Endothelial cell of umbilical vein (primary cell): Measurements from ENCODE around the gene MORN5. TPM values are rescaled to one million over a fixed set of nuclear protein-coding genes. Genes with fewer than 3 reads are reported as not detected.
A peak's percentile ranks its signal among the peaks of the same experiment; 100 is the strongest.

Experiments used
- BruUV-seq: library from RNA; stranded (reverse); fragments of 400-500 nt; replicated peaks from 2 replicates; lab custom pipeline; 2021; lab: Mats Ljungman, UMichigan
- CTCF ChIA-PET: fragments of 300-600, 350-600 bp; sonication (Branson Sonifier 250); formaldehyde crosslinking; loops from one replicate; lab custom pipeline; 2021; ENCODE audit warnings: antibody characterized with exemption, inconsistent platforms; lab: Charles Lee
- POLR2A ChIA-PET: fragments of 300-600, 350-600 bp; sonication (Branson Sonifier 250); formaldehyde crosslinking; loops from one replicate; lab custom pipeline; 2021; ENCODE audit warnings: antibody characterized with exemption, inconsistent platforms; lab: Charles Lee
- DNase-seq: peaks from one replicate; pipeline ENCODE4 v3.0.0-alpha.2; 2011; ENCODE audit warnings: low read depth, low spot score
- FAIRE-seq: peaks from 2 replicates; lab custom pipeline; 2011; peaks lifted over from hg19 to GRCh38; lab: Jason Lieb, UNC
- H2AFZ ChIP-seq: 2 replicates; pipeline ENCODE4 v1.6.0; 2012; ENCODE audit warnings: low read depth, low read length, control low read depth, inconsistent platforms
- H3K27ac ChIP-seq: 2 replicates; pipeline ENCODE4 v1.5.1; 2011; ENCODE audit warnings: low read depth, mild to moderate bottlenecking, control low read depth, low read length, moderate library complexity; ENCODE audit not compliant: insufficient read depth
- H3K27me3 ChIP-seq, 2 experiments: 2 replicates each; pipeline versions ENCODE4 v1.6.0 to v1.6.1; 2011; ENCODE audit warnings: low read length in 2 of 2, mixed read lengths in 1 of 2; ENCODE audit not compliant: control insufficient read depth in 2 of 2, insufficient read depth in 2 of 2
- H3K36me3 ChIP-seq, 2 experiments: 2 replicates in 1 of 2; 3 replicates in 1 of 2; pipeline ENCODE4 v1.5.1; 2011; ENCODE audit warnings: low read length in 2 of 2, mild to moderate bottlenecking in 1 of 2, moderate library complexity in 1 of 2; ENCODE audit not compliant: control insufficient read depth in 2 of 2, insufficient read depth in 2 of 2; ENCODE audit errors: extremely low read depth in 1 of 2
- H3K4me1 ChIP-seq: 3 replicates; pipeline ENCODE4 v1.5.1; 2011; ENCODE audit warnings: mild to moderate bottlenecking, low read length; ENCODE audit not compliant: control insufficient read depth, insufficient read depth; ENCODE audit errors: extremely low read depth
- H3K4me2 ChIP-seq: 2 replicates; pipeline ENCODE4 v1.6.1; 2011; ENCODE audit warnings: low read length, control low read depth, mixed read lengths; ENCODE audit not compliant: insufficient read depth
- H3K4me3 ChIP-seq, 3 experiments: fragments of 200-600 bp in 1 of 3; sonication (generic), shearing (Covaris generic) in 1 of 3; replicated peaks in 1 of 3; 2 replicates each; pipeline ENCODE4 v1.5.1; 2011 to 2016; ENCODE audit warnings: control low read depth in 3 of 3, low read length in 3 of 3, mild to moderate bottlenecking in 2 of 3, inconsistent platforms in 1 of 3, low read depth in 1 of 3, moderate library complexity in 1 of 3; ENCODE audit not compliant: insufficient read depth in 1 of 3
- H3K79me2 ChIP-seq: 2 replicates; pipeline ENCODE4 v1.6.0; 2012; ENCODE audit warnings: low read length, inconsistent platforms; ENCODE audit not compliant: control insufficient read depth, insufficient read depth
- H3K9ac ChIP-seq: replicated peaks from 2 replicates; pipeline ENCODE3; 2011; ENCODE audit warnings: low read length, control low read depth; ENCODE audit not compliant: insufficient read depth; ENCODE audit errors: extremely low read depth
- H3K9me1 ChIP-seq: replicated peaks from 3 replicates; pipeline ENCODE4 v1.6.0; 2011; ENCODE audit warnings: mild to moderate bottlenecking, low read length; ENCODE audit not compliant: control insufficient read depth, insufficient read depth; ENCODE audit errors: extremely low read depth
- H3K9me3 ChIP-seq: replicated peaks from 2 replicates; pipeline ENCODE4 v1.5.1; 2012; ENCODE audit warnings: low read length, inconsistent platforms; ENCODE audit not compliant: control insufficient read depth, insufficient read depth
- H4K20me1 ChIP-seq: replicated peaks from 2 replicates; pipeline ENCODE3; 2011; ENCODE audit warnings: mild to moderate bottlenecking, low read length; ENCODE audit not compliant: control insufficient read depth, insufficient read depth; ENCODE audit errors: extremely low read depth
- FOS ChIP-seq: IDR thresholded peaks from 2 replicates; pipeline ENCODE4 v1.6.1; 2011; ENCODE audit warnings: mild to moderate bottlenecking, low read length, moderate library complexity, borderline replicate concordance; ENCODE audit not compliant: insufficient read depth
- MAX ChIP-seq: IDR thresholded peaks from 2 replicates; pipeline ENCODE4 v1.6.1; 2011; ENCODE audit not compliant: insufficient read depth, insufficient read length
- POLR2A ChIP-seq: IDR thresholded peaks from 2 replicates; pipeline ENCODE4 v1.6.1; 2012; ENCODE audit warnings: low read depth, mild to moderate bottlenecking, control low read depth, low read length
- POLR2AphosphoS5 ChIP-seq: IDR thresholded peaks from 2 replicates; pipeline ENCODE4 v1.6.1; 2012; ENCODE audit warnings: low read depth, mild to moderate bottlenecking, control low read depth, low read length, moderate library complexity; ENCODE audit not compliant: insufficient read depth
- dilution Hi-C: fragments of 300-500 bp; cut with MboI; formaldehyde crosslinking; loops from one replicate; pipeline ENCODE4 v1.15.0; 2019; ENCODE audit warnings: low sequenced_read_pairs; ENCODE audit not compliant: extremely low pct_ligation_motif_present
- intact Hi-C: fragments of 100-400 bp; cut with micrococcal nuclease; formaldehyde crosslinking; loops from one replicate; pipeline ENCODE4 v1.10.0; 2022
- polyA plus RNA-seq, 4 experiments: library from polyadenylated mRNA; depleted of rRNA in 3 of 4; stranded (reverse) in 3 of 4; unstranded in 1 of 4; fragments of >200 nt; gene quantifications; 2 replicates each; pipeline versions ENCODE4 v1.2.1 to v1.2.3, GENCODE V29; 2011 to 2012; ENCODE audit warnings: missing spikeins in 1 of 4
- total RNA-seq: library from RNA; stranded (reverse); gene quantifications from 2 replicates; pipeline ENCODE4 v1.2.3, GENCODE V29; 2021

MORN5 gene
- total and polyA plus RNA-seq, 2 donors (not counting 3 experiments of a cell fraction or from before 2014, with no cell fraction given) = not detected

GRCh38 chr9:122141671-122142070, 18.0 kb upstream of the MORN5 start:
- Histone ChIP-seq H4K20me1 (no peaks in the 10 kb centered on the region), H3K9ac (no peak overlapping the region), H3K79me2 (no peaks in the 10 kb centered on the region), H3K27ac (no peak overlapping the region), H3K4me3 (no peak overlapping the region), H3K9me1 (no peaks in the 10 kb centered on the region), H2AFZ (no peak overlapping the region), H3K4me2 (no peak overlapping the region), H3K4me1 (peaks cover 42% of the 10 kb centered on the region), H3K27me3 (no peaks in the 10 kb centered on the region), H3K9me3 (no peaks in the 10 kb centered on the region), H3K36me3 (peaks cover 1 to 4% of the 10 kb centered on the region in 2 experiments)
- FAIRE-seq (no peak), DNase-seq (no peak)
- ChIA-PET POLR2A (no interaction called here), CTCF (interaction anchor here (5.5 kb wide), 1 partner anchor 208 kb away, joined by 55 read pairs; no protein-coding TSS in a partner anchor)
- BruUV-seq = no TSS peak
- TF ChIP-seq FOS = no peak
- TF ChIP-seq POLR2AphosphoS5 = no peak
- TF ChIP-seq POLR2A = no peak
- dilution Hi-C loops = no loop called here
- intact Hi-C loops = no loop called here

- peaks cover 1 to 4% of the 10 kb centered on the region in 2 experiments for H3K36me3 ChIP-seq
- H3K4me1 ChIP-seq = peaks cover 45% of the 10 kb centered on the region
- CTCF ChIA-PET = interaction anchor here (3.2 to 6.1 kb wide), 6 partner anchors 10 to 207 kb away, joined by 18 to 94 read pairs (median 44); partner anchors contain the start of genes MORN5 and NDUFA8
- no peaks in the 10 kb centered on the region for H3K9me3 ChIP-seq
- no TSS peak for BruUV-seq
- H3K9ac ChIP-seq = no peak overlapping the region
- no peaks in the 10 kb centered on the region for H3K27me3 ChIP-seq
- no peak for DNase-seq
- FAIRE-seq = no peak
- H3K79me2 ChIP-seq = no peaks in the 10 kb centered on the region
- no peak overlapping the region for H3K27ac ChIP-seq
- H3K4me3 ChIP-seq = no peak overlapping the region
- no peaks in the 10 kb centered on the region for H3K9me1 ChIP-seq
- H2AFZ ChIP-seq = no peak overlapping the region
- dilution Hi-C loops = no loop called here
- no peaks in the 10 kb centered on the region for H4K20me1 ChIP-seq
- peak; percentile 29 for TF ChIP-seq POLR2AphosphoS5
- no peak for TF ChIP-seq MAX
- no peak overlapping the region for H3K4me2 ChIP-seq
- POLR2A ChIA-PET = interaction anchor here (1.8 kb wide), 1 partner anchor 9 kb away, joined by 4 read pairs; no protein-coding TSS in a partner anchor
- intact Hi-C loops = loop anchor here (1.0 kb wide), 1 partner anchor 10 kb away; no protein-coding TSS in a partner anchor
Measured at GRCh38 chr9:122143296-122143695, 16.4 kb upstream of the MORN5 start.
